ENCODE results near the gene ZNF488.

ZNF488 gene

GRCh38 chr10:47319784-47320183 is 64.3 kb downstream of the ZNF488 start:
- no peak overlapping the region for H3K4me3 ChIP-seq (ENCODE audit: low read depth, low read length)
- TF ChIP-seq, protein P1, sequence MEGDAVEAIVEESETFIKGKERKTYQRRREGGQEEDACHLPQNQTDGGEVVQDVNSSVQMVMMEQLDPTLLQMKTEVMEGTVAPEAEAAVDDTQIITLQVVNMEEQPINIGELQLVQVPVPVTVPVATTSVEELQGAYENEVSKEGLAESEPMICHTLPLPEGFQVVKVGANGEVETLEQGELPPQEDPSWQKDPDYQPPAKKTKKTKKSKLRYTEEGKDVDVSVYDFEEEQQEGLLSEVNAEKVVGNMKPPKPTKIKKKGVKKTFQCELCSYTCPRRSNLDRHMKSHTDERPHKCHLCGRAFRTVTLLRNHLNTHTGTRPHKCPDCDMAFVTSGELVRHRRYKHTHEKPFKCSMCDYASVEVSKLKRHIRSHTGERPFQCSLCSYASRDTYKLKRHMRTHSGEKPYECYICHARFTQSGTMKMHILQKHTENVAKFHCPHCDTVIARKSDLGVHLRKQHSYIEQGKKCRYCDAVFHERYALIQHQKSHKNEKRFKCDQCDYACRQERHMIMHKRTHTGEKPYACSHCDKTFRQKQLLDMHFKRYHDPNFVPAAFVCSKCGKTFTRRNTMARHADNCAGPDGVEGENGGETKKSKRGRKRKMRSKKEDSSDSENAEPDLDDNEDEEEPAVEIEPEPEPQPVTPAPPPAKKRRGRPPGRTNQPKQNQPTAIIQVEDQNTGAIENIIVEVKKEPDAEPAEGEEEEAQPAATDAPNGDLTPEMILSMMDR (IDR thresholded peaks at IDR 0.05; ENCODE audit: low read depth, low read length), result no peak

DNA sequence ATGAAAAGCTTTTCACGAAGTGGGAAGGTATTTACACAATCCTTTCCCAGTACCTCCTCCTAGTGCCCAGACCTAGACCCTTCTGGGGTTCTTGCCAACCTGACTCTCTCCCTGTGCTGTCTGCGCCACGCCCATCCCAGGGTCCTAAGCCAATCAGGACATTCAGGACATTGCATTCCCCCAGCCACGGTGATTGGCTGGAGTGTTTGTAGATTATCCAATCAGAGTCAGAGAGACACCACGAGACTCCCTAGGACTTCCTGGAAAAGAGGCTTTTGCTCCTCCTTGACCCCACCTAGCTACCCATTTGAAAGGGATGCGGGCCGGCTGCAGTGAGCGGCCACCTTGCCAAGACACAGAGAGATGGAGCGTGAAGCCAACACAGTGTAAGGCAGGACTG is 65.4 kb downstream of the ZNF488 start:
- TF ChIP-seq, protein P1 (IDR thresholded peaks at IDR 0.05; ENCODE audit: low read depth, low read length), result no peak
- no peak overlapping the region for H3K4me3 ChIP-seq (ENCODE audit: low read depth, low read length)

- TF ChIP-seq, protein P1 (IDR thresholded peaks at IDR 0.05; ENCODE audit: low read depth, low read length), result no peak
- H3K4me3 ChIP-seq (ENCODE audit: low read depth, low read length), result no peak overlapping the region
Measured at GRCh38 chr10:47317251-47317650, 66.8 kb downstream of the ZNF488 start.

- TF ChIP-seq, protein P1 (IDR thresholded peaks at IDR 0.05; ENCODE audit: low read depth, low read length), result no peak
Measured at GRCh38 chr10:47316131-47316530, 68.0 kb downstream of the ZNF488 start.

More at GRCh38 chr10:47316131-47316530, 68.0 kb downstream of the ZNF488 start:
- no peak overlapping the region for H3K4me3 ChIP-seq (ENCODE audit: low read depth, low read length)
